GM18498 (cell line): ENCODE results near the gene SHISA5.
A peak's percentile ranks its signal among the peaks of the same experiment; 100 is the strongest.
"Not testable (repeated sequence)": the region's sequence is repeated elsewhere in the genome, so short reads cannot be mapped to it uniquely, and the experiment has no call there.

Experiments
- ATAC-seq: cut with Tn5 transposase; IDR thresholded peaks from one replicate; pipeline ENCODE4 v1.9.1; 2021; ENCODE audit warnings: mild to moderate bottlenecking, moderate library complexity; ENCODE audit not compliant: unreplicated experiment

SHISA5 gene

DNA sequence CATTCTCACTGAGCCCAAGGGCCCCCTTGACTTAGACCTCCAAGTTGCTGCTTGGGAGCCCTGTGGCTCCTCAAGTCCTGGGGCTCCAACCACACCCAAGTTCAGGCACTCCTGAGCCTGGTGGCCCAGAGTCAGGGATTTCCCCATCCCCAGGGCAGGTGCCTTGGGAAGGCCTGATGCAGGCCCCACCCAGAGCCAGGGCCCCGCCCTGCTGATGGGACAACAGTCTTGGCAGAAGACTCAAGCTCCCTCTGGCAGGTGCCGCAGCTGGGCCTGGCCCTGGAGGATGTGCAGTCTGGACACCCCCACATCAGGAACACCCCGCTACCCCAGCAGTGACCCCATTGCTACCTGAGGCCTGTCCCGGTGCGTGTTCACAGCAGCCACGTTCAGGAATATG is 17.7 kb upstream of the SHISA5 start:
- ATAC-seq: no peak

DNA sequence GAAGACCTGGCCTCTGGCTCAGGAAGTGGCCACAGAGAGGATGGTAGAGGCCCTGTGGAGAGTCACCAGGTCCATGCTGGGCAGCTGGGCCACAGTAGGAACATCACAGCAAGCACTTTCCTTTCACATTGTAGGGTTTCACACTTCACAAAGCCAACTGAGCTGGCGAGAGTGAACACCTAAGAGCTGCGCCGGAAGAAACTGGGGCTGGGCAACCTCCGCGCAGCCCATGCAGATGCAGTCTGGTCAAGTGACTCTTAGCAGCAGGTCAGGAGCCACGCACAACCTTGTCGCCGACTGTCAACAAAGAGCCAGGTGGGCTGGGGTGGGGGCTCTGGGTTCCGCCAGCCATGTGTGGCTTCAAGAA is 15.3 kb upstream of the SHISA5 start:
- ATAC-seq: no peak

DNA sequence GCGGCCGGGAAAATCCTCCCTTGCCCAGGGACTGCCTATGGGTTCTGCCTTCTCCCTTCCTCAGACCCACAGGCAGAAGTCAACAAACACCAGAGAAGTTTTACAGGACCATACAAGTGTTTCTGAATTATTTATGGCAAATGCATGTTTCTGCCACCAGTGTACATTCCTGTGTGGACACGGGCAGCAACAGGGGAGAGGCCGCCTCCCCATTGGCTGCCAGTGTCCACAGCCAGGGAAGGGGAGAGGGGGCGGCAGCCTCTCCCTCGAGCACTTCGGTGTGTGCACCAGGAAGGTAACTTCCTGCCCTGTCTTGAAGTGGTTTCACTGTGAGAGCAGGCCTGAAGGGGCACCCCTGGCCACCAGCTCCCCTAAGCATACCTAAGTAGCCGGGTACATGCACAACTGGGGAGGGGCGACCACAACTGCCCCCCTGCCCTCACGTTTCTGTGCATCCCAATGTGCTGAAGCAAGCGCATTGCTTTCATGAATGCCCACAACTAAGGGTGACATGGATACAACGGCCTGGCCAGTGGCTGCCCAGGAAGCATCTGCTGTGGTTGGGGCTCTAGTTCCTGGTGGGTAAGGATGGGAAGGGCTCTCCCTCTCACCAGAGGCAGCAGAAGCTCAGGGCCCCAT is 14.8 kb upstream of the SHISA5 start:
- no peak for ATAC-seq

DNA sequence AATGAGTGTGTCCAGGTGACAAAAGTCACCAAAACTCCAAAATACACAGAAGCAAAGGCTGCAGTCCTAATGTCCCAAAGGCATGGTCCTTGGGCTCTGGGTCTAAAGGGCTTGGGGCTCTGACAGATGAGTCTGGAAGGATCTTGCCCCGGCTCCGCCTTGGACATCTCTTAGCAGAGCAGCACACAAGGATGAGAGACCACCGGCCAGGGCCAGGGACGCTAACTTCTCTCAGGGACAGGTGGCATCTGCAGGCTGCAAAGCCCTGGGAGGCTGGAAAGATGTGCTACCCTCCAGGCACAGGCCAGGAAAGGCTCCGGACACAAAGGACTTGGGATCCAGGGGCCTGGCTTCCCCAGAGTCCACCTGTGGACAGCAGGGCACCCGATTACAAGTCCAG is 14.1 kb upstream of the SHISA5 start:
- ATAC-seq: no peak

DNA sequence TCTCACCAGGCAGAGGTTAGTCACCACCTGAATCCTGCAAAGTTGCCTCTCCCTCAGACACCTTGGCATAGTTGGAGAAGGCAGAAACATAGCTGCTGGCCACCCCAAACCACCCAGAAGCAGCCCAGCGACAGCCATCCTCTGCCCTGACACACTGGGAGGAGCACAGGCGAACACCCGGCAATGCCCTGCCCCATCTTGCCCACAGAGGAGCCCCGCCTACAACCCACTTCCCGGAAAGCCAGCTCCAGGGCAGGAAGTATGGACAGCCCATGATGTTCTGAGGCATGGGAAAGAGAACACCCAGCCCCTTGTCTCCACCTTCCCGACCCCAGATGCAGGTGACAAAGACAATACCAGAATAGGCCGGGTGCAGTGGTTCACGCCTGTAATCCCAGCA is 12.6 kb upstream of the SHISA5 start:
- no peak for ATAC-seq

DNA sequence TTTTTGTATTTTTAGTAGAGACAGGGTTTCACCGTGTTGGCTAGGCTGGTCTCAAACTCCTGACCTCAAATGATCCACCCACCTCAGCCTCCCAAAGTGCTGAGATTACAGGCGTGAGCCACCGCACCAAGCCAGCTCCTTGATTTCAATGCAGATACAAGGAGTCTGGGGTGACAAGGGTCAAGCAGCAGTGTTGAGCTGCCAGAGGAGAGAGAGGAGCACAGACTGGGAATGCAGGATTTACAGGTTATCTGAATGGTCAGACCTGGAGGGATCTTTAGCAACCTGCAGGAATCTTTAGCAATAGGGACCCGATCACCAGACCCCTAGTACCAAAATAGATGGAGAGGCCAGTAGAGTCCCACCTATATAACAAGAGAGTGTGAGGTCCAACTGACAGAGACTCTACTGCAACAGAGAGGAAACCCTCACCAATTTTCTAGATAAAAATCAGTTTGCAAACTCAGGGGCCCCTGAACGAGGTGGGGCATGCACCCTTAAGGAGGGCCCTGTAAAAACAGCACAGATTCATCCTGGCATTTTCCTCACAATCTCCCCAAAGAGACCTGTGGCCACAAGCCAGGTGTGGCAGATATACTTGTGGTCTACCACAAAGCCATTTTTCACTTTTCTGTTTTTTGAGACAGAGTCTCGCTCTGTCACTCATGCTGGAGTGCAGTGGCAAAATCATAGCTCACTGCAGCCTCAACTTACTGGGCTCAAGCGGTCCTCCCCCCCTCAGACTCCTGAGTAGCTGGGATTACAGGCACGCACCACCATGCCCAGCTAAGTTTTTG is 10.7 kb upstream of the SHISA5 start:
- ATAC-seq: no peak

DNA sequence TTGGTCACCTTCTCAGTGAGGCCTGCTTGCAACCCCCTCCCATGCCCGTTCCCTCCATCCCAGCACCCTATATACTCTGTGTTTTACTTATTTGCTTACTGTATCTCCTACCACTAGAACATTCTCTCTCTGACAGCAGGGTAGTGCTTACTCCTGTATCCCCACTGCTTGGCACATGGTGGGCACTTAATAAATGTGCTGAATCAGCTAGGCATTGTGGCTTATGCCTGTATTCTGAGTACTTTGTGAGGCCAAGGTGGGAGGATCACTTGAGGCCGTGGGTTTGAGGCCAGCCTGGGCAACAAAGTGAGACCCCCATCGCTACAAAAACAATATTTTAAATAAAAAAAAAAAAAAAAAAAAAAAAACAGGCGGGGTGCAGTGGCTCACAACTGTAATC is 7.6 kb upstream of the SHISA5 start:
- no peak for ATAC-seq

DNA sequence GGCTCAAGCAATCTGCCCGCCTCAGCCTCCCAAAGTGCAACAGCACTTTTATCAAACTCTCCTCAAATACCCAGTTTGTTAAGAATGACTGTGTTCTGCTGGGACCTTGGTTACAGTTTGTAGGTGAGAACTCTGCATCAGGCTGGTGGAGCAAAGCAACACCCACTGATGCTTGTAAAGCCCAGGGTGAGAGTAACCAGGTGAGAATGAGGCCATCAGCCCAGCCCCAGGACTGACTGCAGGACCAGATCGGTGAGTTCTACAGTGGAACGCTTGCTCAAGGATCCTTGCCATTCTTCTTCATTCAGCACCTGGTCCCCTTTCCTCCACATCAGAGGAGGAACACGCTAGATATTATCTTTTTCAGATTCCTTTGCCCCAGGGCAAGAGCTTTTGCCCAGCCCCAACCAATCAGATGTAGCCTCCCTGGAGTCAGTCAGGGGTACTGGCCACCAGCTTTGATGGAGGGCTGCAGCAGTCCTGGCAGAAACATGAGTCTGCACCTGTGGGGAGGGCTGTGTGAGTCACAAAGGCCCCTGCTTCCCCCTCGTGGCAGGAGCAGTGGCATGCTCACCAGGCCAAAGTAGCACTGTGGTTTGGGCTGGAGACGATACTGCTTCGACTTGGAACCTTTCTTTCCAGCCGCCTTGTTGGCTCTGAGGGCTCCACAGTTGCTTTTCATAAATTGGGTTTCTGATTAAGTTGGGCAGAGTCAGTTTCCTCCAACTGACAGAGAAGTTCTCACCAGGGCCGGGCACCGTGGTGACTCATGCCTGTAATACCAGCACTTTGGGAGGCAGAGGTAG is 3.5 kb upstream of the SHISA5 start:
- peak; percentile 62 for ATAC-seq

DNA sequence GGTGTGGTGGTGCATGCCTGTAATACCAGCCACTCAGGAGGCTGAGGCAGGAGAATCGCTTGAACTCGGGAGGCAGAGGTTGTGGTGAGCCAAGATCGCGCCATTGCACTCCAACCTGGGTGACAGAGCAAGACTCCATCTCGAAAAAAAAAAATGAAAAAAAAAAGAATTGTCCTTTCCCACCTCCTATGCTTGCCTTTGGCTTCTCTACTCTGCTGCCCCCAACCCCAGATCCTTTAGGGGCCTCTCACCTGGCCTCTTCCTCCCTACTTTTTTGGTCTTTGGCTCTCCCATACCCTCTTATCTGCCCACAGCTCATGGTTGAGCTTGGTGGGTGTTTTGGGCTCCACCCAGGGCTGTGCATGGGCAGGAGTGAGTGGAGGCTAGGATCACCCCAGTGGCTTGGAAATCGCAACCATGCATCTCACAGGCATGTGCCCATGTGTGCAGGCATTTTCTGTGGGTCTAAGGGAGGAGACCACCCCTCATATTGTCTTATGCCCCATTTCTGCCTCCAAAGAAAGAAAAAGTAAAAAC is 2.1 kb upstream of the SHISA5 start:
- no peak for ATAC-seq

DNA sequence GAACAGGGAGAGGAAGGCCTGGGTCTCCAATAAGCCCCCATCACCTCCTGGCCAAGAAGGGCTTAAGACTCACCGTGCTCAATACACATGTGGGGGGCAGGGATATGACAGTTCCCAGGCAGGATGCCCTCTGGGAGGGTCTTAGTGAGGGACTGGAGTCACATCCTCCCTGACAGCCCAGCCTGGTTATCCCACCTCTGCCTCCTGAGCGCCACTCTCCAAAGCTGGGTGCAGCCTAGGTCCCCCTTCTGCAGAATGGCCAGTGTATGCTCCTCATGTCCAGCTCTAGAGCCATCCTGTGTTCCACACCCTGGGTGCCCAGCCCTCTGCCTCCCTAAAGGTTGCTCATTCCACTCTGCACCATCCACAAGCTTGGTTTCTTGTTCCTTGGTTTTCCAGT is 1.2 kb upstream of the SHISA5 start:
- ATAC-seq: no peak

DNA sequence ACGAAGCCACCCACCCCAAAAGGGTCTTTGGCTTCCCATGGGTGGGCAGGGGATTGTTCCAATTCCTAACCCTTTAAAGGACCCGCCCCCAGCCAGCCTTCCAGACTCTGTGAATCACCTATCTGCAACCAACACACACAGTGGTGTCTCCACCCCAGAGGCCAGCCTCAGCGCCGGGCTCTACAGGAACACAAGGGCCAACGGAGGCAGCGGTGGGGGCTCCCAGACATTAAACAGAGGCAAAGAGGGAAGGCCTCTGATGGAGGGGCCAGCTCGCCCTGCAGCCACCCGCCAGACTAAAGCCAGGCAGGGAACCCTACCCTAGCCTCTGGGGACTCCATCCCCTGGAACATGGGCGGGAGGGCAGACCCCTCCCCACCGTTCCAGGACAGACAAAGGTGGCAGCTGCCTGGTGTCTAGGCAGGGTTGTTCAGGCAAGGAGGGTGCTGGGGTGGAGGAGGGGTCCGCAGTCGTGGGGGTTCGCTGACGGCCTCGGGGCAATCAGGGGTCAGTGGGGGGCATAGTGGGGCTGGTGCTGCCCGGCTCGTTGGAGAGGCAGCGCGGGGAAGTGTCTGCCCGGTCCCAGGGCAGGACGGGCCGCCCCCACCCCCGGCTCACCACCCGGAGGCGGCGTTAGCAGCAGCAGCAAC is 448 bp downstream of the SHISA5 start:
- no peak for ATAC-seq

DNA sequence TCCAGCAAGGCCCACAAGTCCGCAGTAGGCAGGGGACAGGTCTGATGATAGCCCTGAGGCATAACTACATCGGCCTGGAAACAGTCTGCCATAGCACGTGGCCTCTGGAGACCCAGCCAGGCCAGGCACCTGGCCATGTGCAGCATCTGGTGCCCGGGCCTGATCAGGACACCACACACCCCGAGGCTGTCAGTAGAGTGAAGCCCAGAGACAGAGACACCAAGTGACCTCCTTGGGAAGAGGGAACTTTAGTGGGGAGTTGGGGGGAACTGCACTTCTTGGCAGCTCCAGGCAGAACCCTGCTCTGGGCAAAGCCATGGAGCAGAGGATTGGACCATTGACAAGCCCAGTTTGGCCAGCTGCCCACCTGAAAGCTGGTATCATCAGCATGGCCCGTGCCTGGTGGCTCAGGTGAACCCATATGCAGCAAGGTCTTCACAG is 1.2 kb downstream of the SHISA5 start:
- ATAC-seq: no peak

DNA sequence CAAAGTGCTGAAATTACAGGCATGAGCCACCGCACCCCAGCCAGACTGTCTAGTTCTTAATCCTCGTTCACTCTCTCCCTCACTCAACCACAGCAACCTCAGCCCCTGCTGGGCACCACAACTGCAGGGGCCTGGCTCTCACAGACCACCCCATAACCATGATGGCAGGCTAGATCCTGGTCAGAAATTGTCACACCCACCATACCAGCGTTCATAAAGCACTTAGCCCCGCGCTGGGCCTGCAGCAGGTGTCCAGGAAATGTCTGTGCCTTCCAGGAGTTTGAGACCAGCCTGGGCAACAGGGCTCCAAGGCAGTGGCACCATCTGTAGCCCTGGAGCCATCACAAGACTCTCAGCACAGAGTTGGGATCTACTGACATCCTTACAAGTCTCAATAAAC is 1.9 kb downstream of the SHISA5 start:
- ATAC-seq: no peak

DNA sequence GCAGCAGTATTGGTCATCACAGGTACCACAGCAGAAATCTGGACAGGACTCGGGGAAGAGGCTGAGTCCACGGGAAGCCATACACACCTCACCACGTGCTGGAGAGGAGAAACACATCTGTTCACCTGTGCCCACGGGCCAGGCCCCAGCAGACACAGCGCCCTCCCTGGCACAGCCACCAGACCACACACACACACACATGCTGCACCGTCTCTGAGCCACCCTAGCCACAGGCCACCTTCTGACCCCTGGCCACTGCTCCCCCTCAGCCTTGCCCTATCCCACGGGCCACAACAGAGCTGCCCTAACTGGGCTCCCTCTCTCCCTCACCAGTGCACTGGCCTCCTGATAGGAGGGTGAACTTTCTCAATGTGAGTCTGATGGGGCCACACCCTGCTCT is 2.8 kb downstream of the SHISA5 start:
- ATAC-seq: no peak

DNA sequence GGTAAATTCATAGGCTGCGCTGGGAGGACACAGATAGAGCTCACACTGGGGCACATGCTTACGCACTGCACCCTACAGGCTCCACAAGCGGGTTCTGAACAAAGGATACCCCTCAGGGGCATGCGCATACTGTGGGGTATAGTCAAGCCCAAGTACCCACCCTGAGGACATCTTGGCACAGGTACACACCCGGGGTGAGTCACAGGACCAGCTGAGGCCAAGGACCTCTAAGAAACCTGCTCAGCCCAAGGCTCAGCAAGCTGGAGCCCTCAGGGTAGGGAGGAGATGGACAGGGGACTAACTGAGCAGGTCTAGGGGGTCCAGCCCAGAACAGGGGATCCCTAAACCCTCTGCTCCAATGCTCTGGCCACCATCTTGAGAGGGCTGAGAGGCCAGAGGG is 3.3 kb downstream of the SHISA5 start:
- no peak for ATAC-seq

DNA sequence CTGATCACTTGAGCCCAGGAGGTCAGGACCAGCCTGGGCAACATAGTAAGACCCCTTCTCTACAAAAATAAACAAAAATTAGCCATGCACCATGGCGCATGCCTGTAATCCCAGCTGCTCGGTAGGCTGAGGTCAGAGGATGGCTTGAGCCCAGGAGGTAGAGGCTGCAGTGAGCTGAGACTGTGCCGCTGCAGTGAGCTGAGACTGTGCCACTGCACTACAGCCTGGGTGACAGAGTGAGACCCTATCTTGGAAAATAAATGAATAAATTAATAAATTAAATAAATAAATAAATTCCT is 10.8 kb downstream of the SHISA5 start:
- no peak for ATAC-seq

DNA sequence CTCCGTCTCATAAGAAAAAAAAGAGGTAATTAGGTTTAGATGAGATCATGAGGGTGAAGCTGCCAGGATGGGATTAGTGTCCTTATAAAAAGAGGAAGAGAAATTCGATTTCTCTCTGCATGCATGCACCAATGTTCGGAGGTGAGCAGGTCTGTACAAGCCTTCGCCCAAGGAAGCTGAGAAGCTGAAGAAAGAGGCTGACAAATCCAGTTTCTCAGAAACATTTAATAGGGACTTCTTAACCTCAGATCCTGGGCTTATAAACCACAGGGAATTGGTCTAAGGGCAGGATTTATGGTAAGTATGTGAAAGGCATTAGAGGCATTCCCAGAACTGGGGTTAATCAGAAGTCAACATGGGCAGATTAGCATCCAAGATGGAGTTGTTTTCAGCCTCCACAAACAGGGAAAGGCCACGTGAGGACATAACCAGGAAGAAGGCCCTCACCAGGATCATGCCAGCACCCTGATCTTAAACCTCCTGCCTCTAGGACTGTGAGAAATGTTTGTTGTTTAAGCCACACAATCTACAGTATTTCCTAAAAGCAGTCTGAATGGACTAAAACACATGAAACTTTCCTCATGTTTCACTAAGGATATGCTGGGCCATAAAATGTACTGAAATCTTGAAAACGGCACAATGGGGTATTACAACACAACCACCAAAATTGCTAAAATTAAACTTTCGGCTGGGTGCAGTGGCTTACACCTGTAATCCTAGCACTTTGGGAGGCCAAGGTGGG is 11.3 kb downstream of the SHISA5 start:
- ATAC-seq: no peak

DNA sequence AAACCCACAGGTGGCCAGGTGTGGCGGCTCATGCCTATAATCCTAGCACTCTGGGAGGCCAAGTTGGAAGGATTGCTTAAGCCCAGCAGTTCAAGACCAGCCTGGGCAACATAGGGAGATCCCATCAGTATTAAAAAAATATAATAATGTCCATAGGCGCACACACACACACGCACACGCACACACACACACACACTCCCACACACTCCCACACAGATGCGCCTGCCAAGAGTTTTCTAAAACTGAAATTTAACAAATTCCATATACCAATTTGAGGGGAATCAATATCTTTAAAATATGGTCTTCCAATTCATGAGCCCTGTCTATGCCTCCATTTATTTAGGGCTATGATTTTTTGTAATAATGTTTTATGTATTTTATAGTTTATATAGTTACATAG is 17.0 kb downstream of the SHISA5 start:
- no peak for ATAC-seq

DNA sequence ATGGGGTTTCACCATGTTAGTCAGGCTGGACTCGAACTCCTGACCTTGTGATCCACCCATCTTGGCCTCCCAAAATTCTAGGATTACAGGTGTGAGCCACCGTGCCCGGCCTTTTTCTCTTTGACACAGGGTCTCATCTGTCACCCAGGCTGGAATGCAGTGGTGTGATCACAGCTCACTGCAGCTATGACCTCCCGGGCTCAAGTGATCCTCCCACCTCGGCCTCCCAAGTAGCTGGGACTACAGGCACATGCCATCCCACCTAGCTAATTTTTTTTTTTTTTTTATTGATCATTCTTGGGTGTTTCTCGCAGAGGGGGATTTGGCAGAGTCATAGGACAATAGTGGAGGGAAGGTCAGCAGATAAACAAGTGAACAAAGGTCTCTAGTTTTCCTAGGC is 21.2 kb downstream of the SHISA5 start:
- ATAC-seq: not testable (repeated sequence)

DNA sequence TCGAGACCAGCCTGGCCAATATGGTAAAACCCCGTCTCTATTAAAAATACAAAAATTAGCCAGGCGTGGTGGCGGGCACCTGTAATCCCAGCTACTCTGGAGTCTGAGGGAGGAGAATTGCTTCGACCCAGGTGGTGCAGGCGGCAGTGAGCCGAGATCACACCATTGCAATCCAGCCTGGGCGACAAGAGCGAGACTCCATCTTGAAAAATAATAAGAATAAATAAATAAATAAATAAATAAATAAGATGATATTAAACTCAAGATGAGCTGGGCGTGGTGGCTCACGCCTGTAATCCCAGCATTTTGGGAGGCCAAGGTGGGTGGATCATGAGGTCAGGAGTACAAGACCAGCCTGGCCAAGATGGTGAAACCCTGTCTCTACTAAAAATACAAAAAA is 23.1 kb downstream of the SHISA5 start:
- not testable (repeated sequence) for ATAC-seq
